ENCODE data around the gene PTK7.

Gene PTK7

DNA sequence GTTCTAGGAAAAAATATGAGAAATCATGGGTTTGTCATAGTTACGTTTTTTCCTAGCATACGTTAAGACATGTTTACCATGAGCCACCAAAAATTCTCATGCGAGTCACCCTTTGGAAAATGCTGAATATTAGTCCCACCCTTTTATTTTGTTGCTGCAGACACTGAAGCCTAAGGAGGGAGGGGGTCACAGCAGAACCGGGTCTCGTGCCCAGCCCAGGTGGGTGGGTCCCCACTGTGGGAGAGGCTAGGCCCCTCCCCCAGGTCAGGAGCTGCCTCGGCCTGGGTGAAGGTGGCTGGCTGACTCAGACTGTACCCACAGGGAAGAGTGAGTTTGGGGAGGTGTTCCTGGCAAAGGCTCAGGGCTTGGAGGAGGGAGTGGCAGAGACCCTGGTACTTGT lies 68.8 kb downstream of the PTK7 start:
- no peak for DNase-seq (ENCODE audit: low read depth in 2 of 2)

DNA sequence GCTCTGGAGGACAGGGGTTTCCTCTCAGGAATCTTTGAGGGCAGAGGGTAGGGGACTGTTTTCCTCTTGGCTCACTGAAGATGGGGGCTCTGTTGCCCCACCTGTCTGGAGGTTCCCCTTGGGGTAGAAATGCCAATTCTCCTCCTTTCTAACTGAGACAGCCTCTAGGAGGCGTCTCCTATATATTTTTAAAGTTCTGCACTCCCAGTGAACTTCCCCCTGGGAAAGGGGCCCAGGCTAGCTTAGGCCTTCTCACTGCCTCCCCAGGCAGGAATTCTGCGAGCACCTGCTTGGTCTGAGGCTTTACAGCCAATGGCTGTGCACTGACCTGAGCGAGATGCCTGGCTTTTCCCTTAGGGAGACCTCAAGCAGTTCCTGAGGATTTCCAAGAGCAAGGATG lies 70.1 kb downstream of the PTK7 start:
- DNase-seq (ENCODE audit: low read depth in 2 of 2) = no peak

DNA sequence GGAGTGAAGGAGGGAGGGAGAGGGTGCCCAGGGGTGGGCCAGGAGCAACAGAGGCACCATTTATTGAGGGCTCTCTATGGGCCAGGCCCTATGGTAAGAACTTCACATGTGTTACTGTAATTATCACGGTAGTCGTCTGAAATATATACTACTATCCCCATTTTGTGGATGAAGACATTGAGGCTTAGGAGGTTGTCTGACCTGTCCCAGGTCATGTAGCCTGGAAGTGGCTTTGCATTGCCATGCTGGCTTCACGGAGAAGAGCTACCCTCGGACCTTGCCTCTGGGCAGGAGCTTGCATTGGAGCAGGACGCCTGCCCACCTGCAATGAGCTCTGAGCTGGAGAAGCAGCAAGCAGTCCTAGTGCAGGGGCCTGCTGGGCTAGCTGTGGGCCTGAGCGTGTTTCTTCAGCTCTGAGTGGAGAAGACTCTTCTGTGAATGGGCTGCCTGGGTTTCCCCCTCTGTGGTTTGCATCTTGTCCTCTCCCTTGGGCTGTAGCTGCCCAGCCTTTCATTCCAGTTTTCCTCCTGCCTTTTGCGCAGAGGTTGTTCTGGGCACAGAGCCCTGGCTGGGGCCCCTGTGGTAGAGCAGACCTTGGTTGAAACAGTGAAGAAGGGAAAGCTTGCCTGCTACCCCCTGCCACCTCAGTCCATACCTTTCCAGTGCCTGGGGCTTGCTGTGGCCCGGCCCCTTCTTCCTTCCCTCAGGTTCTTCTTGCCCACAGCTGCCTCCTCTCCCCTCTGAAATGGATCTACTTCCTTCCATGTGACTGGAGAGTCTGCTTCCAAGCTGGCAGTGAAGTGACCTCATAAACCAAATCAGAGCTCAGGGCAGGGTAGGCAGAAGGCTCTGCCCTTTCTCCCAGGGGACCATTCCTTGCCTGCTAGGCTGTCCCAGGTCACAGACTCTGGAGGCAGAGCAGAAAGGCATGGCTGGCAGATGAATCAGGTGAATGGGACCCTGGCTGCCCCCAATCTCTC lies 70.9 kb downstream of the PTK7 start:
- DNase-seq (ENCODE audit: low read depth in 2 of 2) = no peak

GRCh38 chr6:43147691-43148477 lies 71.8 kb downstream of the PTK7 start:
- no peak for DNase-seq (ENCODE audit: low read depth in 2 of 2)

GRCh38 chr6:43149265-43149664 lies 73.2 kb downstream of the PTK7 start:
- no peak for DNase-seq (ENCODE audit: low read depth in 2 of 2)

GRCh38 chr6:43150051-43150751 lies 74.1 kb downstream of the PTK7 start:
- DNase-seq (ENCODE audit: low read depth in 2 of 2) = no peak

DNA sequence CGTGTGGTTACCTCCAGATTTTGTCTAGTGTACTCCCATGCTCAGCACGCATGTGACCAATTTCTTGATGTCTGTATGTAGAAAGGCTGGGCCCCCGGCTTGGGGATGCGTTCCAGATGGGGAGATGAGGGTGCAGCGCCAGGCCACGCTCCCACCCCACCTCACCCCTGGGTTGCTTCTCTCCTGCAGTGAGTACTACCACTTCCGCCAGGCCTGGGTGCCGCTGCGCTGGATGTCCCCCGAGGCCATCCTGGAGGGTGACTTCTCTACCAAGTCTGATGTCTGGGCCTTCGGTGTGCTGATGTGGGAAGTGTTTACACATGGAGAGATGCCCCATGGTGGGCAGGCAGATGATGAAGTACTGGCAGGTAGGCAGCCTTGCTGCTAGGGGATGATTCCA lies 83.5 kb downstream of the PTK7 start:
- DNase-seq (ENCODE audit: low read depth in 2 of 2) = no peak

- no peak for DNase-seq (ENCODE audit: low read depth in 2 of 2)
Measured at GRCh38 chr6:43163899-43164298, 87.8 kb downstream of the PTK7 start.

DNA sequence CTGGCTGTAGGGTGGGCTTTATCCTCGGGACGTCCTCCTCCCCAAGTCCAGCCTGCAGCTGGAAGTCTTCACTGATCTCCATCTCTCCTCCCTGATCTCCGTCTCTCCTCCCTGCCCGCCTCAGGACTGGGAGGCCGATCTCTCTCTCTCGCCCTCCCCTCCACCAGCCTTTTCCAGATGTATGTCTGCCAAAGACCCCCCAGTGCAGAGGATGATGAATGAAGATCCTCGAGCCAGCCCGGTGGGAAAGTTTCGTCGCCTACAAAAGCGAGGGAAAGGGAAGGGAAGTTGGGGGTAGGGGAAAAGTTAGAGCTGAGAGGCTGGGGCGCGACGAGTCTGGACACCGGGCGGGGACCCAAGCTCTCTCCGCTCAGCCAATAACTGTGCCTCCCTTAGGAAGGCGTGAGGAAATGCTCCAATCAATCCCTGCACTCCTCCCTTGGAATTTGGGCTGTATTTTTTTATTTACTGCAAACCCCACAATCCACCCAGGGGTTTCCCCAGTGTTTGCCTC lies 94.4 kb downstream of the PTK7 start:
- no peak for DNase-seq (ENCODE audit: low read depth in 2 of 2)

GRCh38 chr6:43170931-43171706 lies 95.0 kb downstream of the PTK7 start, which contains the start of gene SRF:
SRF (plus strand) TSS chr6:43171269; CDS start chr6:43171657, 388 bp downstream.
- DNase-seq (ENCODE audit: low read depth in 2 of 2) = peak; percentile 98

DNA sequence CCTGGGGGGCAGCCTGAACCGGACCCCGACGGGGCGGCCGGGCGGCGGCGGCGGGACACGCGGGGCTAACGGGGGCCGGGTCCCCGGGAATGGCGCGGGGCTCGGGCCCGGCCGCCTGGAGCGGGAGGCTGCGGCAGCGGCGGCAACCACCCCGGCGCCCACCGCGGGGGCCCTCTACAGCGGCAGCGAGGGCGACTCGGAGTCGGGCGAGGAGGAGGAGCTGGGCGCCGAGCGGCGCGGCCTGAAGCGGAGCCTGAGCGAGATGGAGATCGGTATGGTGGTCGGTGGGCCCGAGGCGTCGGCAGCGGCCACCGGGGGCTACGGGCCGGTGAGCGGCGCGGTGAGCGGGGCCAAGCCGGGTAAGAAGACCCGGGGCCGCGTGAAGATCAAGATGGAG lies 95.6 kb downstream of the PTK7 start:
- no peak for DNase-seq (ENCODE audit: low read depth in 2 of 2)

GRCh38 chr6:43172104-43173007 lies 96.2 kb downstream of the PTK7 start:
- no peak for DNase-seq (ENCODE audit: low read depth in 2 of 2)

- no peak for DNase-seq (ENCODE audit: low read depth in 2 of 2)
Measured at GRCh38 chr6:43173591-43174262, 97.6 kb downstream of the PTK7 start.

GRCh38 chr6:43174263-43175112 lies 98.4 kb downstream of the PTK7 start:
- peak; percentile 88 to 91 for DNase-seq (ENCODE audit: low read depth in 2 of 2)

DNA sequence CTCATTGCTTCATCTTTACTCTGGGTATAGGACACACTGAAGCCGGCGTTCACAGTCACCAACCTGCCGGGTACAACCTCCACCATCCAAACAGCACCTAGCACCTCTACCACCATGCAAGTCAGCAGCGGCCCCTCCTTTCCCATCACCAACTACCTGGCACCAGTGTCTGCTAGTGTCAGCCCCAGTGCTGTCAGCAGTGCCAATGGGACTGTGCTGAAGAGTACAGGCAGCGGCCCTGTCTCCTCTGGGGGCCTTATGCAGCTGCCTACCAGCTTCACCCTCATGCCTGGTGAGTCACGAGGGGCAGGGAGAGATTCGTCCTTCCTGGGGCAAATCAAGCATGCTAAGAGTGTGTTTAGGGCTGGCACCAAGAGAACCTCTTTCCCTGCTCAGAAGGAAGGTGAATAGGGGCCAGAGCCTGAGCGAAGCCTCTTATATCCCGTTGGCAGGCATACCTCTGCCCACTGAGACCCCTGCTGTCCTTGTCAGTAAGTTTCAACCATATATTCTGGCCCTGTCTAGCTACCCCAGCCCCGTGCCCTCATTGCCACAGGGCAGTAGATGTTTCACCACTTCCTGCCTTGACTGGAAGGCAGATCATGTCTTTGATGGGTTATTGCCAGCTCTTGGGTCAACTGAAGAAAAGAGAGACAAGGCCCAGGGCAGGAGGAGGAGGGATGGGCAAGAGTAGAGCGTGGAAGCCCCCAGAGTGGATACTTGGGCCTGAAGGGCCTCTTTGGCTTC lies 99.7 kb downstream of the PTK7 start:
- no peak for DNase-seq (ENCODE audit: low read depth in 2 of 2)

GRCh38 chr6:43176423-43176786 lies 100.3 kb downstream of the PTK7 start:
- no peak for DNase-seq (ENCODE audit: low read depth in 2 of 2)

DNA sequence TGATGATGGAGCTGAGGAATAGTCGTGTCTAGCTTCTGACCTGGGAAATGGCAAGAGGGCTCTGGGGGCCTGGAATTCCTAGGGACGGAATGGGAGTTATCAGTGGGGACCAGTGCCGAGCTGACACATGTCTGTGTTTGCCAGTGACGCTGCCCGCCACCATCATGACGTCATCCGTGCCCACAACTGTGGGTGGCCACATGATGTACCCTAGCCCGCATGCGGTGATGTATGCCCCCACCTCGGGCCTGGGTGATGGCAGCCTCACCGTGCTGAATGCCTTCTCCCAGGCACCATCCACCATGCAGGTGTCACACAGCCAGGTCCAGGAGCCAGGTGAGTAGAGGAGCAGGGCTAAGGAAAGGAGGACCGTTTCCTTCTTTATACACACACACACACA lies 102.0 kb downstream of the PTK7 start:
- DNase-seq (ENCODE audit: low read depth in 2 of 2) = no peak
